Esophagus squamous epithelium (tissue), 5 donors: Measurements from ENCODE around the gene ANKRA2. TPM values are rescaled to one million over a fixed set of nuclear protein-coding genes. Genes with fewer than 3 reads are reported as not detected.

Experiments
- DNase-seq: peaks from one replicate; lab custom pipeline; 2025; lab: John Stamatoyannopoulos, UW
- H3K27ac ChIP-seq, 4 donors: fragments of 200-600 bp; sonication (generic); one replicate each; pipeline ENCODE4 v1.5.1; 2016 to 2019; ENCODE audit warnings: mild to moderate bottlenecking in 1 of 4
- H3K27me3 ChIP-seq, 4 donors: fragments of 200-600 bp; sonication (generic); 1 replicate in 3 of 4; 2 replicates in 1 of 4; pipeline versions ENCODE4 v1.5.1 to v1.6.0; 2017 to 2021; ENCODE audit warnings: antibody characterized with exemption in 1 of 4
- H3K36me3 ChIP-seq, 3 donors: fragments of 200-600 bp; sonication (generic); one replicate each; pipeline ENCODE4 v1.5.1; 2016 to 2019
- H3K4me1 ChIP-seq, 3 donors: fragments of 200-600 bp; sonication (generic); one replicate each; pipeline ENCODE4 v1.5.1; 2017 to 2019
- H3K4me3 ChIP-seq, 4 donors: fragments of 200-600 bp; sonication (generic); 1 replicate in 3 of 4; 2 replicates in 1 of 4; pipeline ENCODE4 v1.5.1; 2016 to 2019; ENCODE audit warnings: mild to moderate bottlenecking in 2 of 4, moderate library complexity in 1 of 4
- H3K9me3 ChIP-seq, 3 donors: fragments of 200-600 bp; sonication (generic); one replicate each; pipeline ENCODE4 v1.5.1; 2016 to 2019
- POLR2A ChIP-seq, 4 donors: fragments of 450-650 bp; IDR thresholded peaks; one replicate each; pipeline ENCODE4 v1.6.1; 2017; ENCODE audit warnings: antibody characterized with exemption in 4 of 4, mild to moderate bottlenecking in 4 of 4, moderate library complexity in 3 of 4
- WGBS, 2 donors: methylation state at CpG; one replicate each; pipeline ENCODE4 v1.1.5; 2018; 5-methylcytosine and 5-hydroxymethylcytosine counted together
- intact Hi-C: fragments of 100-400 bp; cut with DNase I; formaldehyde crosslinking; loops from one replicate; pipeline ENCODE4 v1.15.0; 2022
- total RNA-seq, 4 donors: library from RNA; depleted of rRNA; stranded (reverse); fragments of >200 nt; gene quantifications; one replicate each; pipeline ENCODE4 v1.1.0, GENCODE V29; 2016
- TF ChIP-seq, protein P1 (sequence below), 6 experiments: fragments of 450-650 bp in 4 of 6; fragments of 200-600 bp in 2 of 6; sonication (generic) in 2 of 6; IDR thresholded peaks; one replicate each; pipeline ENCODE4 v1.5.1; 2016 to 2019; ENCODE audit warnings: antibody characterized with exemption in 6 of 6, mild to moderate bottlenecking in 4 of 6, moderate library complexity in 4 of 6
- donor health status: DM: yes; HTN: yes; CAD: no.

The ANKRA2 gene
- total RNA-seq, 4 donors from 2014 or later, result 7.1 to 35.3 (median 15.2) TPM

DNA sequence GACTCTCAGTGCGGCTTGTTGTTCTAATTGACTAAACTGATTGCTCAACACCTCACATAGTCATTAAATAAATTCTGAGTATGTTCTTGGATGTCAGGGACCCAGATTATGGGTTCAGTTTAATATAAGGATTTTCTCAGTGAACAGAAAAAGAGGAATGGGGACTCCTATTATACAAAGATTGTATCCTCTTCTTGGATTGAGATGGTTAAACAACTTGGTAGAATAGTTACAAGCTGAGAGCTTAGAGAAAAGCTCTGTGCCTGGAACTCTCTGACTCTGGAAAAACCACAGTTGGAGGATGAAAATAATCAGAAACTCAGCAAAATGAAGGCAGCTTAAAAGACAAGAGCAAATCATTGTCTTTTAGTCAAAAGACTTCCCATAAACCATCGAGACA lies 30.5 kb downstream of the ANKRA2 start:
- Histone ChIP-seq H3K4me1 (peaks cover 0 to 10% (median 0%) of the 10 kb centered on the region in 3 donors), H3K9me3 (no peaks in the 10 kb centered on the region), H3K4me3 (no peak overlapping the region), H3K36me3 (no peaks in the 10 kb centered on the region), H3K27me3 (no peaks in the 10 kb centered on the region), H3K27ac (no peak overlapping the region)
- 76 to 92% methylated on average over 2 of the region's 2 CpGs for WGBS, 2 donors
- DNase-seq, result no peak
- intact Hi-C loops, result no loop called here
- no peak for TF ChIP-seq POLR2A (IDR thresholded peaks at IDR 0.05)
- TF ChIP-seq, protein P1, sequence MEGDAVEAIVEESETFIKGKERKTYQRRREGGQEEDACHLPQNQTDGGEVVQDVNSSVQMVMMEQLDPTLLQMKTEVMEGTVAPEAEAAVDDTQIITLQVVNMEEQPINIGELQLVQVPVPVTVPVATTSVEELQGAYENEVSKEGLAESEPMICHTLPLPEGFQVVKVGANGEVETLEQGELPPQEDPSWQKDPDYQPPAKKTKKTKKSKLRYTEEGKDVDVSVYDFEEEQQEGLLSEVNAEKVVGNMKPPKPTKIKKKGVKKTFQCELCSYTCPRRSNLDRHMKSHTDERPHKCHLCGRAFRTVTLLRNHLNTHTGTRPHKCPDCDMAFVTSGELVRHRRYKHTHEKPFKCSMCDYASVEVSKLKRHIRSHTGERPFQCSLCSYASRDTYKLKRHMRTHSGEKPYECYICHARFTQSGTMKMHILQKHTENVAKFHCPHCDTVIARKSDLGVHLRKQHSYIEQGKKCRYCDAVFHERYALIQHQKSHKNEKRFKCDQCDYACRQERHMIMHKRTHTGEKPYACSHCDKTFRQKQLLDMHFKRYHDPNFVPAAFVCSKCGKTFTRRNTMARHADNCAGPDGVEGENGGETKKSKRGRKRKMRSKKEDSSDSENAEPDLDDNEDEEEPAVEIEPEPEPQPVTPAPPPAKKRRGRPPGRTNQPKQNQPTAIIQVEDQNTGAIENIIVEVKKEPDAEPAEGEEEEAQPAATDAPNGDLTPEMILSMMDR (IDR thresholded peaks at IDR 0.05), result no peak

DNA sequence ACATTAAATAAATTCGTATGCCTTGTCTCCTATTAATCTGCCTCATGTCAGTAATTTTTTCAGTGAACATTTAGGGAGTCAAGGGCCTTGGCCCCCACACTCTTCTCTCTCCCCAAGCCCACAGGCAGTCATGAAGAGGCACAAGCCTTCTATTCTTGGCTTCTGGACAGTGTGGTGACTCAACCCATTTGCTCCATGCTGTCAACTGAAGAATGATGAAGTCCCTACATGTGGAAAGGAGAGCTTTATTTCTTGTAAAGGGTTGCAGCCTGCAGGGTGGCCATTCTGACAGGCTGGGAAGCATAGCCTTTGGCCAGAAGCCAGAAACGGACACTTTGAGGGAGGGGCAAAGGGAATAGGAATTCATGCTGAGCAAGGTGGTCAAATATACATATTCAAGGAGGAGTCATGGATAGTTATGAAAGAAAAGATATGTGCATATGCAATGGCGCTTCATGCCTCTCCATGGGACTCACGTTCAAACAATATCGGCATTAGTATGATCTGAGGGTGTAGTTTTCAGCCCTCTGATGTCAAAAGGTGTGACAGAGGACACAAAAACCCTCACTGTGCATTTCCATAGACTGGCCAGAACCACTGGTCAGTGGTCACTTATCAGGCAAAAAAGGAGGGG lies 31.3 kb downstream of the ANKRA2 start:
- H3K27me3 ChIP-seq, result no peaks in the 10 kb centered on the region
- intact Hi-C loops, result no loop called here
- WGBS, 2 donors, result 70 to 79% methylated on average over 5 of the region's 5 CpGs
- H3K27ac ChIP-seq, result no peak overlapping the region
- H3K4me3 ChIP-seq, result no peak overlapping the region
- H3K9me3 ChIP-seq, result no peaks in the 10 kb centered on the region
- peaks cover 0 to 1% (median 0%) of the 10 kb centered on the region in 3 donors for H3K4me1 ChIP-seq
- no peak for DNase-seq
- no peak for TF ChIP-seq POLR2A (IDR thresholded peaks at IDR 0.05)
- TF ChIP-seq, protein P1 (IDR thresholded peaks at IDR 0.05), result no peak
- no peaks in the 10 kb centered on the region for H3K36me3 ChIP-seq

DNA sequence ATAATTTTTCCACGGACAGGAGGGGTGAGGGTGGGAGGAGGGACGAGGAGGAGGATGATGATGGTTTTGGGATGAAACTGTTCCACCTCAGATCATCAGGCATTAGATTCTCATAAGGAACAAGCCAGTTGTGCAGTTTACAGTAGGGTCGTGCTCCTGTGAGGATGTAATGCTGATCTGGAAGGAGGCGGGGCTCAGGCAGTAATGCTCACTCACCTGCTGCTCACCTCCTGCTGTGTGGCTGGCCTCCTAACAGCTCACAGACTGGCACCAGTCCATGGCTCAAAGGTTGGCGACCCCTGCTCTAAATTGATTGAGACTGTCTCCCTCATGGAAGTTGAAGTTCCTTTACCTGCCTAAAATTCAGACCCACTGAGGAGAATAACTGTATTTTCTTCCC lies 33.2 kb downstream of the ANKRA2 start:
- no peaks in the 10 kb centered on the region for H3K4me1 ChIP-seq
- H3K36me3 ChIP-seq, result no peaks in the 10 kb centered on the region
- H3K27me3 ChIP-seq, result no peaks in the 10 kb centered on the region
- no peak overlapping the region for H3K4me3 ChIP-seq
- intact Hi-C loops, result no loop called here
- no peaks in the 10 kb centered on the region for H3K9me3 ChIP-seq
- WGBS, 2 donors, result 57 to 79% methylated on average over 3 to 5 of the region's 5 CpGs
- DNase-seq, result no peak
- H3K27ac ChIP-seq, result no peak overlapping the region
- TF ChIP-seq, protein P1 (IDR thresholded peaks at IDR 0.05), result no peak
- TF ChIP-seq POLR2A (IDR thresholded peaks at IDR 0.05), result no peak

DNA sequence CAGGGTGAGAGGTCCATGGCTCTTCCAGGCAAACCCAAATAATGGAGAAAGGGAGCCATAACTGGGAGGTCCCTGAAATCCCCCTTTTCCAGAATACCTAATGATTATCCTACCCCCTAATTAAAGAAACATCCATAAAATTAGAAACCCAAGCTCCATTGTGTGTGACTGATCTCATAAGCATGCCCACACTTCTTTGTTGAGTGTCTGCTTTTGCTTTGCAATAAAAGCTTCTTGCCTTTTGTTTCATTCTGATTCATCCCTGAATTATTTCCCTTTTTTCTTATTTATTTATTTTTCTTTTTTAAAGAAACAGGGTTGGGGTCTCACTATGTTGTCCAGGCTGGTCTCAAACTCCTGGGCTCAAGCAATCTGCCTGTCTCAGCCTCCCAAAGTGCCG lies 34.1 kb downstream of the ANKRA2 start:
- no peak for TF ChIP-seq POLR2A (IDR thresholded peaks at IDR 0.05)
- TF ChIP-seq, protein P1 (IDR thresholded peaks at IDR 0.05), result no peak
- no peak for DNase-seq
- intact Hi-C loops, result no loop called here
- Histone ChIP-seq H3K4me3 (no peak overlapping the region), H3K9me3 (no peaks in the 10 kb centered on the region), H3K4me1 (no peaks in the 10 kb centered on the region), H3K36me3 (no peaks in the 10 kb centered on the region), H3K27ac (no peak overlapping the region), H3K27me3 (no peaks in the 10 kb centered on the region)
- 100% methylated on average over 1 of the region's 1 CpG for WGBS, 2 donors

DNA sequence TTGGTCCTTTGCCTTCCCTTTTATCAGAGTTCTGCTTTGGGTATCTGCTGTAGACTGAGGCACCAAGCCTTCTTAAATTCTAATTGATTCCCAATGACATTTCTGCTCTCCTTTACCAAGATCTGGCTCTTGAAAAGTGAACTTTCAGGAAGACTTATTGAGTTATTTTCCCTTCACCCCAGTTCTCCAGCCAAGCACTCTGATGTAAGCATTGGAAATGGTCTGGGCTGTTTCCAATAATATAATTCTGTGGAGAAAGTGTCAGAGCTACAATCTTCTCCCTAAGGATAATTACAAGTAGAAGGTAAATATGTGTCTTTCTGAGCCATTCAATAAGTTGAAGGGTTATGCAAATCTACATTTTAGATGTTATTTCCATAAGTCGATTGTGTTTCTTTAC lies 36.4 kb downstream of the ANKRA2 start:
- no peaks in the 10 kb centered on the region for H3K9me3 ChIP-seq
- WGBS, 2 donors, result 79 to 83% methylated on average over 1 of the region's 1 CpG
- no peak overlapping the region for H3K4me3 ChIP-seq
- no peak for TF ChIP-seq POLR2A (IDR thresholded peaks at IDR 0.05)
- TF ChIP-seq, protein P1 (IDR thresholded peaks at IDR 0.05), result no peak
- H3K4me1 ChIP-seq, result no peaks in the 10 kb centered on the region
- intact Hi-C loops, result no loop called here
- H3K36me3 ChIP-seq, result no peaks in the 10 kb centered on the region
- H3K27ac ChIP-seq, result no peak overlapping the region
- no peaks in the 10 kb centered on the region for H3K27me3 ChIP-seq
- no peak for DNase-seq
